Hepatocyte (in vitro differentiated cells): ENCODE measurements around the gene SLC16A9. TPM values are rescaled to one million over a fixed set of nuclear protein-coding genes. Genes with fewer than 3 reads are reported as not detected.

Source experiments
- DNase-seq: peaks from one replicate; pipeline ENCODE4 v3.0.0-alpha.2; 2016; ENCODE audit warnings: low spot score
- H2AFZ ChIP-seq: fragments of 200-600 bp; sonication (generic); 2 replicates; pipeline ENCODE4 v1.6.0; 2016; ENCODE audit warnings: antibody characterized with exemption, mild to moderate bottlenecking
- H3K27ac ChIP-seq: fragments of 200-600 bp; sonication (generic); 2 replicates; pipeline ENCODE4 v1.5.1; 2016; ENCODE audit warnings: mild to moderate bottlenecking
- H3K27me3 ChIP-seq: fragments of 200-600 bp; sonication (generic); 2 replicates; pipeline ENCODE4 v1.6.1; 2016
- H3K36me3 ChIP-seq: fragments of 200-600 bp; sonication (generic); replicated peaks from 2 replicates; pipeline ENCODE4 v1.5.1; 2016; ENCODE audit warnings: low read depth; ENCODE audit not compliant: insufficient read depth
- H3K4me1 ChIP-seq: fragments of 200-600 bp; sonication (generic); 2 replicates; pipeline ENCODE4 v1.5.1; 2016; ENCODE audit warnings: mild to moderate bottlenecking, moderate library complexity; ENCODE audit not compliant: insufficient read depth
- H3K4me2 ChIP-seq: fragments of 200-600 bp; sonication (generic); 2 replicates; pipeline ENCODE4 v1.6.0; 2016
- H3K4me3 ChIP-seq: fragments of 200-600 bp; sonication (generic); 2 replicates; pipeline ENCODE4 v1.5.1; 2016; ENCODE audit warnings: mild to moderate bottlenecking
- H3K79me2 ChIP-seq: fragments of 200-600 bp; sonication (generic); 2 replicates; pipeline ENCODE4 v1.6.0; 2017; ENCODE audit warnings: mild to moderate bottlenecking
- H3K9me2 ChIP-seq: fragments of 200-600 bp; sonication (generic); replicated peaks from 2 replicates; pipeline ENCODE4 v1.6.0; 2017; ENCODE audit warnings: mild to moderate bottlenecking; ENCODE audit not compliant: insufficient read depth
- H3K9me3 ChIP-seq: fragments of 200-600 bp; sonication (generic); 2 replicates; pipeline ENCODE4 v1.5.1; 2016; ENCODE audit warnings: low read depth, mild to moderate bottlenecking
- H4K20me1 ChIP-seq: fragments of 200-600 bp; sonication (generic); 2 replicates; pipeline ENCODE4 v1.6.0; 2016; ENCODE audit warnings: mild to moderate bottlenecking; ENCODE audit not compliant: insufficient read depth, poor library complexity, severe bottlenecking
- EZH2 ChIP-seq: fragments of 200-600 bp; sonication (generic); IDR thresholded peaks from 2 replicates; pipeline ENCODE4 v1.6.1; 2016; ENCODE audit warnings: antibody characterized with exemption, mild to moderate bottlenecking, borderline replicate concordance
- EZH2phosphoT487 ChIP-seq: fragments of 200-600 bp; sonication (generic); IDR thresholded peaks from one replicate; pipeline ENCODE4 v1.6.1; 2018; ENCODE audit warnings: antibody characterized with exemption, mild to moderate bottlenecking, low read depth, moderate library complexity; ENCODE audit not compliant: unreplicated experiment, severe bottlenecking
- WGBS: methylation state at CpG from one replicate; pipeline ENCODE4 v1.1.6; 2016; ENCODE audit warnings: low lambda C conversion rate; ENCODE audit errors: missing lambda C conversion rate; 5-methylcytosine and 5-hydroxymethylcytosine counted together
- polyA plus RNA-seq: library from polyadenylated mRNA; unstranded; fragments of >200 nt; fragmentation: Nextera tagmentation; extraction: Ambion mirVana; gene quantifications from 2 replicates; pipeline ENCODE4 v1.2.1, GENCODE V29; 2016
- total RNA-seq: library from RNA; depleted of rRNA; stranded (reverse); fragments of >200 nt; gene quantifications from 2 replicates; pipeline ENCODE4 v1.2.3, GENCODE V29; 2014
- TF ChIP-seq, protein P1 (sequence below): fragments of 200-600 bp; sonication (generic); IDR thresholded peaks from 2 replicates; pipeline ENCODE4 v1.5.1; 2016; ENCODE audit warnings: antibody characterized with exemption, mild to moderate bottlenecking; ENCODE audit not compliant: poor library complexity

The SLC16A9 gene
- total and polyA plus RNA-seq, 2 experiments from 2014 or later = 2.0 to 4.7 TPM

DNA sequence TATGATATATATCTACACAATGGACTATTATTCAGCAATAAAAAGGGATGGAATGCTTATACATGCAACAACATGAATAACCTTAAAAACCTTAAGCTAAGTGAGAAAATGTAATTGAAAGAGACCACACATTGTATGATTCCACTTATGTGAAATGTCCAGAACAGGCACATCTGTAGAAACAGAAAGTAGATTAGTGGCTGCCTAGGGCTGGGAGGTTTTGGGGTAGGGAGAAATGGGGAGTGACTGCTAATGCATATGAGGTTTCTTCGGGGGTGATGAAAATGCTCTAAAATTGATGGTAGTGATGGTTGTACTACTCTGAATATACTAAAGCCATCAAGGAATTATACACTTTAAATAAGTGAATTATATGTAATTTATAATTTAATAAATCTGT, 14.7 kb downstream of the SLC16A9 start:
- TF ChIP-seq, protein P1, sequence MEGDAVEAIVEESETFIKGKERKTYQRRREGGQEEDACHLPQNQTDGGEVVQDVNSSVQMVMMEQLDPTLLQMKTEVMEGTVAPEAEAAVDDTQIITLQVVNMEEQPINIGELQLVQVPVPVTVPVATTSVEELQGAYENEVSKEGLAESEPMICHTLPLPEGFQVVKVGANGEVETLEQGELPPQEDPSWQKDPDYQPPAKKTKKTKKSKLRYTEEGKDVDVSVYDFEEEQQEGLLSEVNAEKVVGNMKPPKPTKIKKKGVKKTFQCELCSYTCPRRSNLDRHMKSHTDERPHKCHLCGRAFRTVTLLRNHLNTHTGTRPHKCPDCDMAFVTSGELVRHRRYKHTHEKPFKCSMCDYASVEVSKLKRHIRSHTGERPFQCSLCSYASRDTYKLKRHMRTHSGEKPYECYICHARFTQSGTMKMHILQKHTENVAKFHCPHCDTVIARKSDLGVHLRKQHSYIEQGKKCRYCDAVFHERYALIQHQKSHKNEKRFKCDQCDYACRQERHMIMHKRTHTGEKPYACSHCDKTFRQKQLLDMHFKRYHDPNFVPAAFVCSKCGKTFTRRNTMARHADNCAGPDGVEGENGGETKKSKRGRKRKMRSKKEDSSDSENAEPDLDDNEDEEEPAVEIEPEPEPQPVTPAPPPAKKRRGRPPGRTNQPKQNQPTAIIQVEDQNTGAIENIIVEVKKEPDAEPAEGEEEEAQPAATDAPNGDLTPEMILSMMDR = no peak
- TF ChIP-seq EZH2 = no peak
- TF ChIP-seq EZH2phosphoT487 = no peak
- no peak for DNase-seq
- no peaks in the 10 kb centered on the region for H4K20me1 ChIP-seq
- H3K9me2 ChIP-seq = no peaks in the 10 kb centered on the region
- no peaks in the 10 kb centered on the region for H3K9me3 ChIP-seq
- H3K79me2 ChIP-seq = no peaks in the 10 kb centered on the region
- no peak overlapping the region for H2AFZ ChIP-seq
- no peak overlapping the region for H3K4me3 ChIP-seq
- H3K36me3 ChIP-seq = no peaks in the 10 kb centered on the region
- 100% methylated on average over 1 of the region's 1 CpG for WGBS
- no peak overlapping the region for H3K4me2 ChIP-seq
- H3K27ac ChIP-seq = no peak overlapping the region
- no peaks in the 10 kb centered on the region for H3K27me3 ChIP-seq
- no peaks in the 10 kb centered on the region for H3K4me1 ChIP-seq

DNA sequence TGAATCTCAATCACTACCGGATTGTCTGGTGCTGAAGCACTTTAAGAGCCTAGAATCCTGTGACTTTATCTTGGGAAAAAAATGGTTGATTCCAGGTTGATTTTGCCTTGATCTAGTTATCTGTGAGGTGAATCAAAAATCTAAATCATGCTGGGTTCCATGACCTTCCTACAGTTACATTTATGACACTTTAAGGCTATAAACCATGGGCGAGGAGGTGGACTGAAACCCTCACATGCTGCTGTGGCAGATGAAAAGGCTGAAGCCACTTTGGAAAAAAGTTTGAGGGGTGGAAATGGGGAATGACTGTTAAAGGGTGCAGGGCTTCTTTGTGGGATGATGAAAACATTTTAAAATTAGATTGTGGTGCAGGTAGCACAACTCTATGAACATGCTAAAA, 17.5 kb downstream of the SLC16A9 start:
- Histone ChIP-seq H3K79me2 (no peaks in the 10 kb centered on the region), H3K36me3 (no peaks in the 10 kb centered on the region), H2AFZ (no peak overlapping the region), H3K27me3 (no peaks in the 10 kb centered on the region), H4K20me1 (no peaks in the 10 kb centered on the region), H3K9me2 (no peaks in the 10 kb centered on the region), H3K4me3 (no peak overlapping the region), H3K9me3 (no peaks in the 10 kb centered on the region), H3K4me1 (no peaks in the 10 kb centered on the region), H3K27ac (no peak overlapping the region), H3K4me2 (no peak overlapping the region)
- TF ChIP-seq EZH2 (no peak), EZH2phosphoT487 (no peak)
- TF ChIP-seq, protein P1 = no peak
- WGBS = 78% methylated on average over 2 of the region's 2 CpGs
- DNase-seq = no peak

DNA sequence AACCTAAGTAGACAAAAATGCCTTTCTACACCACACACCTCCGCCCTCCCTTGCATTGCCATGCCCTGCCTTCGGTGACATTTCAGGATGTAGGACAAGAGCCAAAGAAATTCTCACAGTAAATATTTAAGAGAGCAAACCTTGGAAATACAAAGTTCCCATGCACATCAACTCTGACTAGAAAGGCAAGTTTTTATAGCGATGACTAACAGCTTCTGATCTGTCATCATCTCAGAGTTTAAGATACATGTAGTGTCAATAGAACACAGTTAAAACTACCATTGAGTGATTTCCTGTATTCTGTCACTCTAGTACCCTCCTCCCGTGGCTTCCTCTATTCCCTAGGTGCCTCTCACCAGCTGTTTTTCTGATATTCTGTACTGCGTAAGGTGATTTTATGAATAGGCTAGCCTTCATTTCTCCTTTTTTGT, 20.7 kb downstream of the SLC16A9 start:
- Histone ChIP-seq H3K9me2 (no peaks in the 10 kb centered on the region), H3K36me3 (no peaks in the 10 kb centered on the region), H3K4me1 (no peaks in the 10 kb centered on the region), H3K27me3 (no peaks in the 10 kb centered on the region), H4K20me1 (no peaks in the 10 kb centered on the region), H2AFZ (no peak overlapping the region), H3K9me3 (no peaks in the 10 kb centered on the region), H3K79me2 (no peaks in the 10 kb centered on the region), H3K4me2 (no peak overlapping the region), H3K27ac (no peak overlapping the region), H3K4me3 (no peak overlapping the region)
- 89% methylated on average over 5 of the region's 5 CpGs for WGBS
- TF ChIP-seq EZH2phosphoT487 (no peak), EZH2 (no peak)
- TF ChIP-seq, protein P1 = no peak
- DNase-seq = no peak

DNA sequence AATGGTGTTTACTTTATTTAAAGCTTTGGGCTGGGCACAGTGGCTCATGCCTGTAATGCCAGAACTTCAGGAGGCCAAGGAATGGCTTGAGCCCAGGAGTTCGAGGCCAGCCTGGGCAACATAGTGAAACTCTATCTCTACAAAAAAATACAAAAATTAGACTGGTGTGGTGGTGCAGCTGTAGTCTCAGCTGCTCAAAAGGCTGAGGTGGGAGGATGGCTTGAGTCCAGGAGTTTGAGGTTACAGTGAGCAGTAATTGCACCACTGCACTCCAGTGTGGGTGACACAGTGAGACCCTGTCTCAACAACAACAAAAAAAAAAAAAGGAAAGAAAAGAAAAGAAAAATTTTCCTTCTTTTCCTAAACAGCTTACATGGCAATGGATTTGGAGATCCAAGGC, 22.0 kb downstream of the SLC16A9 start:
- Histone ChIP-seq H2AFZ (no peak overlapping the region), H4K20me1 (no peaks in the 10 kb centered on the region), H3K27ac (no peak overlapping the region), H3K9me3 (no peaks in the 10 kb centered on the region), H3K4me2 (no peak overlapping the region), H3K9me2 (no peaks in the 10 kb centered on the region), H3K79me2 (no peaks in the 10 kb centered on the region), H3K36me3 (no peaks in the 10 kb centered on the region), H3K27me3 (no peaks in the 10 kb centered on the region), H3K4me3 (no peak overlapping the region), H3K4me1 (no peaks in the 10 kb centered on the region)
- no peak for TF ChIP-seq EZH2
- no peak for DNase-seq
- WGBS = 100% methylated on average over 1 of the region's 1 CpG
